Measurements from ENCODE around the gene SPINK7.
"Not testable (repeated sequence)": the region's sequence is repeated elsewhere in the genome, so short reads cannot be mapped to it uniquely, and the experiment has no call there.

DNA sequence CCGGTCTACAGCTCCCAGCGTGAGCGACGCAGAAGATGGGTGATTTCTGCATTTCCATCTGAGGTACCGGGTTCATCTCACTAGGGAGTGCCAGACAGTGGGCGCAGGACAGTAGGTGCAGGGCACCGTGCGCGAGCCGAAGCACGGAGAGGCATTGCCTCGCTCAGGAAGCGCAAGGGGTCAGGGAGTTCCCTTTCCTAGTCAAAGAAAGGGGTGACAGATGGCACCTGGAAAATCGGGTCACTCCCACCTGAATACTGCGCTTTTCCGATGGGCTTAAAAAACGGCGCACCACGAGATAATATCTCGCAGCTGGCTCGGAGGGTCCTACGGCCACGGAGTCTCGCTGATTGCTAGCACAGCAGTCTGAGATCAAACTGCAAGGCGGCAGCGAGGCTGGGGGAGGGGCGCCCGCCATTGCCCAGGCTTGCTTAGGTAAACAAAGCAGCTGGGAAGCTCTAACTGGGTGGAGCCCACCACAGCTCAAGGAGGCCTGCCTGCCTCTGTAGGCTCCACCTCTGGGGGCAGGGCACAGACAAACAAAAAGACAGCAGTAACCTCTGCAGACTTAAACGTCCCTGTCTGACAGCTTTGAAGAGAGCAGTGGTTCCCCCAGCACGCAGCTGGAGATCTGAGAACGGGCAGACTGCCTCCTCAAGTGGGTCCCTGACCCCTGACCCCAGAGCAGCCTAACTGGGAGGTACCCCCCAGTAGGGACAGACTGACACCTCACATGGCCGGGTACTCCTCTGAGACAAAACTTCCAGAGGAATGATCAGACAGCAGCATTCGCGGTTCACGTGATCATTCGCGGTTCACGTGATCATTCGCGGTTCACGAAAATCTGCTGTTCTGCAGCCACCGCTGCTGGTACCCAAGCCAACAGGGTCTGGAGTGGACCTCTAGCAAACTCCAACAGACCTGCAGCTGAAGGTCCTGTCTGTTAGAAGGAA lies 8.1 kb downstream of the SPINK7 start:
- not testable (repeated sequence) for TF ChIP-seq ZNF341 (tag by site-specific recombination; IDR thresholded peaks at IDR 0.05; ENCODE audit: low read depth); ZNF701 (tag by site-specific recombination; IDR thresholded peaks at IDR 0.05); GLI4 (tag by site-specific recombination; IDR thresholded peaks at IDR 0.05); ZNF600 (tag by site-specific recombination; IDR thresholded peaks at IDR 0.05); YY1 (tag by site-specific recombination; IDR thresholded peaks at IDR 0.05); ZNF112 (tag by site-specific recombination; IDR thresholded peaks at IDR 0.05); ZNF274 (IDR thresholded peaks at IDR 0.05; ENCODE audit: low read length); ZNF274 (tag by site-specific recombination; IDR thresholded peaks at IDR 0.05; ENCODE audit: borderline replicate concordance); ZNF140 (tag by site-specific recombination; IDR thresholded peaks at IDR 0.05)
- TF ChIP-seq, protein P1, sequence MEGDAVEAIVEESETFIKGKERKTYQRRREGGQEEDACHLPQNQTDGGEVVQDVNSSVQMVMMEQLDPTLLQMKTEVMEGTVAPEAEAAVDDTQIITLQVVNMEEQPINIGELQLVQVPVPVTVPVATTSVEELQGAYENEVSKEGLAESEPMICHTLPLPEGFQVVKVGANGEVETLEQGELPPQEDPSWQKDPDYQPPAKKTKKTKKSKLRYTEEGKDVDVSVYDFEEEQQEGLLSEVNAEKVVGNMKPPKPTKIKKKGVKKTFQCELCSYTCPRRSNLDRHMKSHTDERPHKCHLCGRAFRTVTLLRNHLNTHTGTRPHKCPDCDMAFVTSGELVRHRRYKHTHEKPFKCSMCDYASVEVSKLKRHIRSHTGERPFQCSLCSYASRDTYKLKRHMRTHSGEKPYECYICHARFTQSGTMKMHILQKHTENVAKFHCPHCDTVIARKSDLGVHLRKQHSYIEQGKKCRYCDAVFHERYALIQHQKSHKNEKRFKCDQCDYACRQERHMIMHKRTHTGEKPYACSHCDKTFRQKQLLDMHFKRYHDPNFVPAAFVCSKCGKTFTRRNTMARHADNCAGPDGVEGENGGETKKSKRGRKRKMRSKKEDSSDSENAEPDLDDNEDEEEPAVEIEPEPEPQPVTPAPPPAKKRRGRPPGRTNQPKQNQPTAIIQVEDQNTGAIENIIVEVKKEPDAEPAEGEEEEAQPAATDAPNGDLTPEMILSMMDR (tag by site-specific recombination; IDR thresholded peaks at IDR 0.05): not testable (repeated sequence)
- TF ChIP-seq, protein P2, sequence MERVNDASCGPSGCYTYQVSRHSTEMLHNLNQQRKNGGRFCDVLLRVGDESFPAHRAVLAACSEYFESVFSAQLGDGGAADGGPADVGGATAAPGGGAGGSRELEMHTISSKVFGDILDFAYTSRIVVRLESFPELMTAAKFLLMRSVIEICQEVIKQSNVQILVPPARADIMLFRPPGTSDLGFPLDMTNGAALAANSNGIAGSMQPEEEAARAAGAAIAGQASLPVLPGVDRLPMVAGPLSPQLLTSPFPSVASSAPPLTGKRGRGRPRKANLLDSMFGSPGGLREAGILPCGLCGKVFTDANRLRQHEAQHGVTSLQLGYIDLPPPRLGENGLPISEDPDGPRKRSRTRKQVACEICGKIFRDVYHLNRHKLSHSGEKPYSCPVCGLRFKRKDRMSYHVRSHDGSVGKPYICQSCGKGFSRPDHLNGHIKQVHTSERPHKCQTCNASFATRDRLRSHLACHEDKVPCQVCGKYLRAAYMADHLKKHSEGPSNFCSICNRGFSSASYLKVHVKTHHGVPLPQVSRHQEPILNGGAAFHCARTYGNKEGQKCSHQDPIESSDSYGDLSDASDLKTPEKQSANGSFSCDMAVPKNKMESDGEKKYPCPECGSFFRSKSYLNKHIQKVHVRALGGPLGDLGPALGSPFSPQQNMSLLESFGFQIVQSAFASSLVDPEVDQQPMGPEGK (tag by site-specific recombination; IDR thresholded peaks at IDR 0.05): not testable (repeated sequence)
